Activated CD4-positive, alpha-beta memory T cell treated with anti-CD3 and anti-CD28 coated beads, Interleukin-2, amount 10 ng/mL, durations not matched to agents 7 days and 5 days (primary cell): ENCODE results near the gene LYVE1. TPM values are rescaled to one million over a fixed set of nuclear protein-coding genes. Genes with fewer than 3 reads are reported as not detected.

ENCODE experiments used
- CTCF ChIA-PET: fragments of 350-600 bp; sonication (Branson Sonifier 250); formaldehyde crosslinking; loops from one replicate; lab custom pipeline; 2021; ENCODE audit warnings: antibody characterized with exemption, inconsistent platforms; lab: Charles Lee
- POLR2A ChIA-PET: fragments of 350-600 bp; sonication (Branson Sonifier 250); formaldehyde crosslinking; loops from one replicate; lab custom pipeline; 2021; ENCODE audit warnings: antibody characterized with exemption; lab: Charles Lee
- DNase-seq: peaks from one replicate; pipeline ENCODE4 v3.0.0-alpha.2; 2020
- H3K27ac Mint-ChIP-seq: one replicate; pipeline ENCODE4 v1.8.0; 2021; ENCODE audit warnings: mild to moderate bottlenecking, mixed read lengths
- H3K27me3 Mint-ChIP-seq: one replicate; pipeline ENCODE4 v1.8.0; 2021; ENCODE audit warnings: mixed read lengths
- H3K36me3 Mint-ChIP-seq: one replicate; pipeline ENCODE4 v1.8.0; 2021; ENCODE audit warnings: low read depth, mixed read lengths
- H3K4me1 Mint-ChIP-seq: one replicate; pipeline ENCODE4 v1.8.0; 2021; ENCODE audit warnings: mixed read lengths
- H3K4me3 Mint-ChIP-seq: one replicate; pipeline ENCODE4 v1.8.0; 2021; ENCODE audit warnings: mild to moderate bottlenecking, mixed read lengths
- H3K9me3 Mint-ChIP-seq: one replicate; pipeline ENCODE4 v1.8.0; 2021; ENCODE audit warnings: mixed read lengths
- total RNA-seq, 2 experiments: library from RNA; stranded (reverse); gene quantifications; one replicate each; pipeline ENCODE4 v1.2.3, GENCODE V29; 2021

LYVE1 gene
- total RNA-seq, 2 experiments from 2014 or later, result not detected

- CTCF ChIA-PET, result interaction anchor here (0.9 to 4.3 kb wide), 2 partner anchors 47 to 67 kb away, joined by 3 to 25 read pairs; partner anchors contain the start of gene RNF141
These were observed 19.5 kb upstream of the LYVE1 start for GRCh38 chr11:10587995-10588394.

GRCh38 chr11:10587388-10587787 lies 18.9 kb upstream of the LYVE1 start:
- Mint-ChIP-seq H3K4me1 (peaks cover 50% of the 10 kb centered on the region), H3K27ac (no peak overlapping the region), H3K27me3 (peaks cover 19% of the 10 kb centered on the region), H3K36me3 (no peaks in the 10 kb centered on the region), H3K9me3 (no peaks in the 10 kb centered on the region), H3K4me3 (no peak overlapping the region)
- DNase-seq, result no peak
- CTCF ChIA-PET, result interaction anchor here (4.3 kb wide), 1 partner anchor 46 kb away, joined by 25 read pairs; the partner anchor contains the start of gene RNF141
- POLR2A ChIA-PET, result interaction anchor here (1.2 kb wide), 1 partner anchor 8 kb away, joined by 3 read pairs; no protein-coding TSS in a partner anchor

More at GRCh38 chr11:10587995-10588394, 19.5 kb upstream of the LYVE1 start:
- no peak overlapping the region for H3K27ac Mint-ChIP-seq
- H3K36me3 Mint-ChIP-seq, result no peaks in the 10 kb centered on the region
- POLR2A ChIA-PET, result interaction anchor here (1.0 to 1.5 kb wide), 2 partner anchors 47 to 132 kb away, joined by 3 to 4 read pairs; partner anchors contain the start of gene RNF141
- peaks cover 52% of the 10 kb centered on the region for H3K4me1 Mint-ChIP-seq
- H3K27me3 Mint-ChIP-seq, result peaks cover 16% of the 10 kb centered on the region
- no peaks in the 10 kb centered on the region for H3K9me3 Mint-ChIP-seq
- DNase-seq, result no peak
- H3K4me3 Mint-ChIP-seq, result no peak overlapping the region

GRCh38 chr11:10584071-10584501 lies 15.6 kb upstream of the LYVE1 start:
- Mint-ChIP-seq H3K36me3 (no peaks in the 10 kb centered on the region), H3K4me1 (peaks cover 49% of the 10 kb centered on the region), H3K4me3 (no peak overlapping the region), H3K27ac (no peak overlapping the region), H3K27me3 (peaks cover 12% of the 10 kb centered on the region), H3K9me3 (no peaks in the 10 kb centered on the region)
- ChIA-PET POLR2A (interaction anchor here (0.6 kb wide), 1 partner anchor 43 kb away, joined by 3 read pairs; the partner anchor contains the start of gene RNF141), CTCF (interaction anchor here (0.8 to 1.3 kb wide), 3 partner anchors 43 to 171 kb away, joined by 3 to 4 read pairs (median 3); partner anchors contain the start of gene RNF141)
- no peak for DNase-seq

GRCh38 chr11:10581481-10582019 lies 13.1 kb upstream of the LYVE1 start:
- H3K4me3 Mint-ChIP-seq, result no peak overlapping the region
- peaks cover 28% of the 10 kb centered on the region for H3K4me1 Mint-ChIP-seq
- H3K27ac Mint-ChIP-seq, result no peak overlapping the region
- ChIA-PET CTCF (interaction anchor here (1.0 to 2.4 kb wide), 2 partner anchors 41 to 125 kb away, joined by 3 to 7 read pairs; partner anchors contain the start of gene RNF141), POLR2A (interaction anchor here (1.0 to 1.2 kb wide), 2 partner anchors 9 to 17 kb away, joined by 3 read pairs; no protein-coding TSS in a partner anchor)
- H3K27me3 Mint-ChIP-seq, result peaks cover 20% of the 10 kb centered on the region
- no peaks in the 10 kb centered on the region for H3K36me3 Mint-ChIP-seq
- DNase-seq, result no peak
- no peaks in the 10 kb centered on the region for H3K9me3 Mint-ChIP-seq

- POLR2A ChIA-PET, result interaction anchor here (1.0 kb wide), 1 partner anchor 8 kb away, joined by 3 read pairs; no protein-coding TSS in a partner anchor
- Mint-ChIP-seq H3K4me3 (no peak overlapping the region), H3K36me3 (no peaks in the 10 kb centered on the region), H3K27ac (no peak overlapping the region), H3K4me1 (peaks cover 21% of the 10 kb centered on the region), H3K27me3 (peaks cover 20% of the 10 kb centered on the region), H3K9me3 (no peaks in the 10 kb centered on the region)
- CTCF ChIA-PET, result interaction anchor here (2.4 kb wide), 1 partner anchor 40 kb away, joined by 7 read pairs; the partner anchor contains the start of gene RNF141
- no peak for DNase-seq
These were observed 12.2 kb upstream of the LYVE1 start for GRCh38 chr11:10580623-10581022.

GRCh38 chr11:10579700-10580099 lies 11.2 kb upstream of the LYVE1 start:
- Mint-ChIP-seq H3K36me3 (no peaks in the 10 kb centered on the region), H3K9me3 (no peaks in the 10 kb centered on the region), H3K4me3 (no peak overlapping the region), H3K4me1 (peaks cover 16% of the 10 kb centered on the region), H3K27me3 (peaks cover 20% of the 10 kb centered on the region), H3K27ac (no peak overlapping the region)
- CTCF ChIA-PET, result interaction anchor here (2.4 kb wide), 1 partner anchor 39 kb away, joined by 7 read pairs; the partner anchor contains the start of gene RNF141
- POLR2A ChIA-PET, result no interaction called here
- no peak for DNase-seq

GRCh38 chr11:10576035-10576398 lies 7.6 kb upstream of the LYVE1 start:
- no peak for DNase-seq
- Mint-ChIP-seq H3K36me3 (no peaks in the 10 kb centered on the region), H3K4me3 (no peak overlapping the region), H3K9me3 (no peaks in the 10 kb centered on the region), H3K4me1 (peaks cover 3% of the 10 kb centered on the region), H3K27ac (no peak overlapping the region), H3K27me3 (peaks cover 25% of the 10 kb centered on the region)
- CTCF ChIA-PET, result interaction anchor here (0.9 to 1.8 kb wide), 2 partner anchors 16 to 35 kb away, joined by 3 to 6 read pairs; partner anchors contain the start of gene RNF141
- POLR2A ChIA-PET, result no interaction called here

- POLR2A ChIA-PET, result no interaction called here
- Mint-ChIP-seq H3K9me3 (no peaks in the 10 kb centered on the region), H3K27me3 (peaks cover 27% of the 10 kb centered on the region), H3K4me3 (no peak overlapping the region), H3K27ac (no peak overlapping the region), H3K4me1 (no peaks in the 10 kb centered on the region), H3K36me3 (no peaks in the 10 kb centered on the region)
- DNase-seq, result no peak
- CTCF ChIA-PET, result interaction anchor here (1.0 kb wide), 1 partner anchor 35 kb away, joined by 3 read pairs; the partner anchor contains the start of gene RNF141
These were observed 7.0 kb upstream of the LYVE1 start for GRCh38 chr11:10575346-10576034.

- Mint-ChIP-seq H3K36me3 (no peaks in the 10 kb centered on the region), H3K9me3 (no peaks in the 10 kb centered on the region), H3K27me3 (peaks cover 25% of the 10 kb centered on the region), H3K4me1 (no peaks in the 10 kb centered on the region), H3K27ac (no peak overlapping the region), H3K4me3 (no peak overlapping the region)
- DNase-seq, result no peak
- ChIA-PET CTCF (interaction anchor here (0.8 to 2.7 kb wide), 2 partner anchors 12 to 32 kb away, joined by 3 to 10 read pairs; partner anchors contain the start of gene RNF141), POLR2A (no interaction called here)
These were observed 5.1 kb upstream of the LYVE1 start for GRCh38 chr11:10573556-10573955.

GRCh38 chr11:10573028-10573427 lies 4.6 kb upstream of the LYVE1 start:
- H3K9me3 Mint-ChIP-seq, result no peaks in the 10 kb centered on the region
- H3K36me3 Mint-ChIP-seq, result no peaks in the 10 kb centered on the region
- no peaks in the 10 kb centered on the region for H3K4me1 Mint-ChIP-seq
- peaks cover 25% of the 10 kb centered on the region for H3K27me3 Mint-ChIP-seq
- no peak overlapping the region for H3K4me3 Mint-ChIP-seq
- ChIA-PET POLR2A (no interaction called here), CTCF (interaction anchor here (0.8 to 2.7 kb wide), 2 partner anchors 12 to 32 kb away, joined by 3 to 10 read pairs; partner anchors contain the start of gene RNF141)
- no peak for DNase-seq
- H3K27ac Mint-ChIP-seq, result no peak overlapping the region

- ChIA-PET POLR2A (interaction anchor here (1.0 kb wide), 1 partner anchor 9 kb away, joined by 3 read pairs; no protein-coding TSS in a partner anchor), CTCF (interaction anchor here (1.2 to 2.7 kb wide), 2 partner anchors 12 to 31 kb away, joined by 3 to 10 read pairs; partner anchors contain the start of gene RNF141)
- no peaks in the 10 kb centered on the region for H3K9me3 Mint-ChIP-seq
- peaks cover 25% of the 10 kb centered on the region for H3K27me3 Mint-ChIP-seq
- no peaks in the 10 kb centered on the region for H3K4me1 Mint-ChIP-seq
- no peak for DNase-seq
- H3K27ac Mint-ChIP-seq, result no peak overlapping the region
- H3K36me3 Mint-ChIP-seq, result no peaks in the 10 kb centered on the region
- no peak overlapping the region for H3K4me3 Mint-ChIP-seq
These were observed 4.1 kb upstream of the LYVE1 start for GRCh38 chr11:10572533-10572932.

GRCh38 chr11:10567446-10567845 lies 1.0 kb downstream of the LYVE1 start:
- Mint-ChIP-seq H3K4me1 (no peaks in the 10 kb centered on the region), H3K27me3 (peaks cover 17% of the 10 kb centered on the region), H3K9me3 (no peaks in the 10 kb centered on the region), H3K27ac (no peak overlapping the region), H3K4me3 (no peak overlapping the region), H3K36me3 (no peaks in the 10 kb centered on the region)
- ChIA-PET CTCF (interaction anchor here (1.5 to 1.6 kb wide), 2 partner anchors 26 to 154 kb away, joined by 4 read pairs; partner anchors contain the start of gene RNF141), POLR2A (no interaction called here)
- DNase-seq, result no peak
